ENCODE data around the gene PRKCA.

DNA sequence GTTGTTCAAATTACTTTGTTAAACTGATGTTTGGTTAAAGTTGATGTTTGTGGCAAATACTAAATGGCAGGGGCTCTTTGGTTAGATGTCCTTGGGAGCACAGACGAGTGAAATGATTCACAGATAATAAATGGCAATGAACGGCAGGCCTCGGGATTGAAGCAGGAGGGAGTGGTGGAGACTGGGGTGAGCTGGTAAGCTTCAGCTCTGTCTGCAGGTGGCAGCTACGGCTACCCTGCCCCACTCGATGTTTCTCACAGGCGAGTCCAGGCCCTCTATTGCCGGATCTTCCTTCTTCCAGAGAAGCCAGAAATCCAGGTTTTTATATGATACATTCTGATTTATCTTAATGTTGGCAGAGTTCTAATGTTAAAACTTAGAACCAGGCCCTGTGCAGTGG lies 387.8 kb downstream of the PRKCA start:
- TF ChIP-seq CTCF (conservative IDR thresholded peaks at IDR 0.05; ENCODE audit: low read depth, low read length) (no peak), EZH2phosphoT487 (IDR thresholded peaks at IDR 0.05; ENCODE audit: borderline replicate concordance, low read length) (no peak)
